Stimulated activated CD8-positive, alpha-beta memory T cell treated with anti-CD3 and anti-CD28 coated beads, Interleukin-15, amount 100 ng/mL, for 4 hours (primary cell): Measurements from ENCODE around the gene SH3BP1.

ENCODE experiments used
- DNase-seq, 2 donors: peaks; one replicate each; pipeline ENCODE4 v3.0.0-alpha.2; 2020; ENCODE audit warnings: low read depth in 2 of 2

SH3BP1 gene

DNA sequence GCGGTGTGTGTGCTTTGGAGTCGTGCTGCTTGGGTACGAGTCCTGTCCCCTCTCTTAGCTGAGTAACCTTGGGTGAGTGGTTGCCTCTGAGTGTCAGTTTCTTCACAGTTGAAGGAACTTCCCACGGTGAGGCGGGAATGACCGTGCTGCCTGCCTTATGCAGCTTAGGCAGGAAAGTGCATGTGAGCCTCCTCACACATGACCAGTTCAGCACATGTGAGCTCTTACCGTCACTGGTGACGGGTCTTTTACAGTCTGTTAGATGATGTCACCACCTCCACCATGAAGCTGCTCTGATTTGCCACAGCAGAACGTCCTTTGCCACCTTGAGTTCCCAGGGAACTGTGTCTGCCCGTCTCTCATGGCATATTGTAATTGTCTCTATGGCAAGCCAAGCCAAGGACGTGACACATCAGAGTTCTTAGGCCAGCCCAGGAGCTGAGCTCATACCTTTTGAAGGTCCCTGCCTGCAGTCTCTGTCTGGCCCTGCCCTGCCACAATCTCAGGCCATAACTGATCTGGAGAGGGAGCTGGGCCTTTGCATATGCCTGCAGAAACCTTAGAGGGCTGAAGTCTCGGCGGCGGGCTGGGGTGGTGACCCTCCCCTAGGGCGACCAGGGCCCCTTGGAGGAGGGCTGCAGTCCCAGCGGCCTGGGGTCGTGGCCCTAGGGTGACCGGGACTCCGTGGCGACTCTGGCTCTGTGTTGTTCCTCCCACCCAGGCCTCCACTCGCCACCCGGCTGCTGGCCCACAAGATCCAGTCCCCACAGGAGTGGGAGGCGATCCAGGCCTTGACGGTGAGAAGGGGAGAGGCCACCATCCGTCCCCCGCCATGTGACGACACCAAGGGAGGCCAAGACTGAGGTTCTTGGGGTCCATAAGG, 23.0 kb upstream of the SH3BP1 start:
- DNase-seq, result no peak

DNA sequence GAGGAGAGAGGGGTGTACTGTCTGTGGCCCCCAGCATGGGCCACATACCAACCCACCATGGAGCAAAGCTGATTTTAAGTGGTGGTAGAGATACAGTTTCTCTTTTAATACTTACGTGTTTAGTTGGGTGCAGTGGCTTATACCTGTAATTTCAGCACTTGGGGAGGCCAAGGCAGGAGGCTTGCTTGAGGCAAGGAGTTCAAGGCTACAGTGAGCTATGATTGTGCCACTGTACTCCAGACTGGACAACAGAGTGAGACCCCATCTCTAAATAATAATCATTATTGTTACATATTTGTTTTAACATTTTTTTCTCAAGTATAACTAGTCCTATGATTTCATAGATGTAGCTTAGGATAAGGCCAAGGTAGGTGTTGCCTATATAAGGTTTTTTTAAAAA, 22.0 kb upstream of the SH3BP1 start:
- DNase-seq, result no peak

DNA sequence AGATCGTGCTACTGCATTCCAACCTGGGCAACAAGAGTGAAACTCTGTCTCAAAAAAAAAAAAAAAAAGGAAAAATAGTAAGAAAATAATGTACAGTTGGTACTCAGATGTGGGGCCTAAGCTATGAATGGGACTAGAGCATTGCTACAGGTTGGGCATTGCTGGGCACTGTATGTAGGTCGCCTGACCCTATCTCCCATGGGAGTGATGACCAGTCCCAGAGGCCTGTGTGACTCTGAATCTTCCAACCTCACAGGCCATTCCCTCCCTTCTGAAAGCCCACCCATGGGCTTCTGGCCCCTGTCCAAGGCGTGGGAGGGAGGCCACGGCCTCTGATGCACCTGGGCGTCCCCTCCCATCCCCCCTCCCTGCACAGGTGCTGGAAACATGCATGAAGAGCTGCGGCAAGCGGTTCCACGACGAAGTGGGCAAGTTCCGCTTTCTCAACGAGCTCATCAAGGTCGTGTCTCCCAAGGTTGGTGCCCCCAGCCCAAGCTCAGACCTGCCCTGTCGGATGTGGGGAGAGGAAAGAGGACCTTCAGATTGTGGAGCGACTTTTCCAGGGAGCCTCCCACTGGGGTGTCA, 21.3 kb upstream of the SH3BP1 start:
- no peak for DNase-seq

DNA sequence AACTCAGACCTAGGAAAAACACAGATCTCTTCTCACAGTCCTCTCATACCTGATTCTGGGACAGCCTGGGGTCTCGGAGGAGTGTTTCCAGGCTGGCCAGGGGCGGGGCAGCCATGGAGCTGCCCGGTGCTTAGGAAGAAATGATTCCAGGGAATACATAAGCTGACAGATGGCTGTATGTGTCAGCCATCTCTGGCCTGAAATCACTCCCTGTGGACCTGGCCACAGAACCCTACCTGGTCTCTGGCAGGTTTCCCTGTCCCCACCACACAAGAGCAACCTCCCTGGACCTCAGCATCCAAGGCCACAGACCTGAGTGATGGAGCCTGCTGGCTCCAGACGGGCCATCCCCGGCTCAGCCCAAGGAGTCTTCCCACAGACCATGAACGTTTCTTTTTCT, 20.8 kb upstream of the SH3BP1 start:
- DNase-seq, result no peak

DNA sequence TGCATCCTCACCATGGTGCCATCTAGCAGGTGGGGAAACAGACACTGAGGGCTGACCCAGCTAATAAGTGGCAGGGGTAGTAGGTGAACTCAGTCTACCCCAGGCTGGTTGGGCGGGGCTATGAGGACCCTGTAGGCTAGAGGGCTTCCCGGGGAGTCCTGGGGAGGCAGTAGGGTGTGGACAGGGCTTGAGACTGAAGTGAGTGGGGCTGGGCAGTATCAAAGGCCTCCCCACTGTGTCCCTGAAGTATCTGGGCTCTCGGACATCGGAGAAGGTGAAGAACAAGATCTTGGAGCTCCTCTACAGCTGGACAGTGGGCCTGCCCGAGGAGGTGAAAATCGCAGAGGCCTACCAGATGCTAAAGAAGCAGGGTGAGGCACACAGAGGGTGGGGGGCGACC, 19.5 kb upstream of the SH3BP1 start:
- DNase-seq, result no peak

DNA sequence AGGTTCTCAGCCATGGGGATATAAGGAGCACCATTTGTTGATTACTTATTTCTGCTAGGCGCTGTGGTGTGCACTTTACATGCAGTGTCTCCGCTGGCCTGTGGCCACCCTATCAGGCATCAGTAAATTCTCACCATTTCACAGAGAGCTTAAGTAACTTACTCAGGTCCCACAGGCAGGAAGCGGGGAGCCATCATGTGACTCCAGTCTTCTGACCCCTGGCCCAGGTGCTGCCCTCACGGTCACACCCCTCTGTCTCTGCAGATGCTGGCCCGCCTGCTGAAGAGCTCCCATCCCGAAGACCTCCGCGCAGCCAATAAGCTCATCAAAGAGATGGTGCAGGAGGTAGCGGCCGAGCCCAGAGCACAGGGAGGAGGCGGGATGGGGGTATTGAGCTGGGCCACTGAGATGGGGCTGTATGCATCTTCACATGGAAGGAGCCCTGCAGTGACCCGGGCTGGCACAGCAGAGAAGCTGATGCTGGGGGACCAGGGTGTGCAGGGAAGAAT, 18.1 kb upstream of the SH3BP1 start:
- DNase-seq, result no peak

DNA sequence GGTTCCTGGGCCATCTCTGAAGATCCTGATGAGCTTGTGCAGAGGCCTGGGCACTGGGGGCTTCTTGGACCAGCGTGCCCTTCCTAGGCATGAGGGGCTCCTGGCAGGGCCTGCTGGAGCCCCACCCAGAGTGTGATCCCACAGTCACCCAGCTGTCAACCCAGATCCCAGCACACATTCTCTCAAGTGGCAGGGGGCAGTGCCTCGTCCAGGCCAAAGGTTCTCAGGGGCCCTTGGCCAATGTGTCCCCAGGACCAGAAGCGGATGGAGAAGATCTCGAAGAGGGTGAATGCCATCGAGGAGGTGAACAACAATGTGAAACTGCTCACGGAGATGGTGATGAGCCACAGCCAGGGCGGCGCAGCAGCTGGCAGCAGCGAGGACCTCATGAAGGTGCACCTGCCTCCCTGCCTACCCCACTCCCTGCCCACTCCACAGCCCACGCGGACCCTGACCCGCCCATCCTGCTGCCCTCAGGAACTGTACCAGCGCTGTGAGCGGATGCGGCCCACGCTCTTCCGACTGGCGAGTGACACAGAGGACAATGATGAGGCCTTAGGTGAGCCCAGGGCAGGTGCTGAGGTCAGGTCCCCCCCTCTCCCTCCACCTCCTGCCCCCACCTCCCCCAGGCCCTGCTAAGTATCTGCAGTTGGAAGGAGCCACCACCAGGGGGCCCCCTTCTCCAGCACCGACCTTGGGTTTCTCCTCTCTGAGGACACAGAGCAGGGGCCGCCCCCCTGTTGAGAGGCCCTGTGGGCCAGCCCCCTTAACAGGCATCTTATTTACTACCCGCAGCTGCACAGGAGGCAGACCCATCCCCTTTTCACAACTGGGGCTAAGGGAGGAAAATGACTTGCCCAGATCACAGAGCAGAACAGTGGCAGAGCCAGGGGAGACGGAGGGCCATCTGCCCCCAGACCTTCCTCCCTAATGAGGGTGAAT, 16.1 kb upstream of the SH3BP1 start:
- DNase-seq, result no peak

DNA sequence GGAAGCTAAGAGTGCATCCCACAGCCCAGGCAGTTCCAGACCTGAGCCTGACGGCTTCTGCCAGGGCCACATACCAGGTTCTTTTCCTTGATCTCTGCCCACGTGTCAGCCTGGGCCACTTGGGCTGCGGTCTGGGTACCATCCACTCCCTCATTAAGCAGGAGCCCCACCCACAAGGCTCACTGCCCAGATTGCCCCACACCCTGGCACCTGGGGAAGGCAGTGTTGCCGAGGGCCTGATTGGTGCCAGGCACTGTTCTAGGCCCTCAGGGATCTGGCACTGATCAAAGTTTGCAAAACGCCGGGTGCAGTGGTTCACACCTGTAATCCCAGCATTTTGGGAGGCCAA, 15.5 kb upstream of the SH3BP1 start:
- no peak for DNase-seq

DNA sequence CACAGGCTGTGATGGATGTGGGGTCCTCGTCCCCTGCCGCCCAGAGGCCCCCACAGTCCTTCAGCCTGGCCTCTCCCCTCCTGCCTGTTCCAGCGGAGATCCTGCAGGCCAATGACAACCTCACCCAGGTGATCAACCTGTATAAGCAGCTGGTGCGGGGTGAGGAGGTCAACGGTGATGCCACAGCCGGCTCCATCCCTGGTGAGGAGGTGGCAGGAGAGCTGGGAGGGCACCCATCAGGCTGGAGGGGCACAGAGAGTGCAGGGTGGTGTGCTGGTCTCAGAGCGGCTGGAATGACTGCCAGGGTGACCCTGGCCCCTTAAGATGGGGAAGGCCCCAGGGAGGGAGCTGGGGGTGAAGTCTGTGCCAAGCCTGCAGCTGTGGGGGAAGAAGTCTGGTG, 14.6 kb upstream of the SH3BP1 start:
- DNase-seq, result no peak

DNA sequence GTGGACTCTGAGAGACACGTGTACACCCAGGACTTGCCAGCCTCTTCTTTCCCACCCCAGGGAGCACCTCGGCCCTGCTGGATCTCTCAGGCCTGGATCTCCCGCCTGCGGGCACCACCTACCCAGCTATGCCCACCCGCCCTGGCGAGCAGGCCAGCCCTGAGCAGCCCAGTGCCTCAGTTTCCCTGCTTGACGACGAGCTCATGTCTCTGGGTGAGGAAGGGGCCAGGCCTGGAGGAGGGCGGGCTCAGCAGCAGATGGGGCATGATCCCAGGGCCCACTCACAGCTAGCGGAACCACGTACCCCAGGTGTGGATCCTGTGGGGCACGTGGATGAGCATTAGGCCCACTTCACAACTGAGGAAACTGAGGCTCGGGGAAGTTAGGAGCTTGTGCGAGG, 13.7 kb upstream of the SH3BP1 start:
- DNase-seq, result no peak

DNA sequence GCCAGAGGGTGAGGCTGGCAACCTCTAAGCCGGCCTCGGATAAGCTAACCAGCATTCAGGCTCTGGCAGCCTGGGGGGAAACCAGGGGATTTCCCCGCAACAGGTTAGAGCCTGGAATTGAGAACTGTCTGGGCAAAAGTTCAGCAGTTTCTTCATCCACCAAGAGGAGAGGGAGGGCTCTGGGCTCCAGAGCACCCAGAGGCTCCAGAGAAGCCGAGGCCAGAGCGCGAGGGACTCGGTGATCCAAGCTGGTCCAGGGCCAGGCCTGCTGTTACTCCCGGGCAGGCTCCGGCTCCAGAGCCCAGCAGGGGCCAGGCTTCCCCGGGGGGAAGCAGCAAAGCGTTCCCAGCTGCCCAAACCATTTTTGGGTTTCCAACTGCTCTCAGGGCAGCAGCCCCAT, 13.3 kb upstream of the SH3BP1 start:
- DNase-seq, result no peak

DNA sequence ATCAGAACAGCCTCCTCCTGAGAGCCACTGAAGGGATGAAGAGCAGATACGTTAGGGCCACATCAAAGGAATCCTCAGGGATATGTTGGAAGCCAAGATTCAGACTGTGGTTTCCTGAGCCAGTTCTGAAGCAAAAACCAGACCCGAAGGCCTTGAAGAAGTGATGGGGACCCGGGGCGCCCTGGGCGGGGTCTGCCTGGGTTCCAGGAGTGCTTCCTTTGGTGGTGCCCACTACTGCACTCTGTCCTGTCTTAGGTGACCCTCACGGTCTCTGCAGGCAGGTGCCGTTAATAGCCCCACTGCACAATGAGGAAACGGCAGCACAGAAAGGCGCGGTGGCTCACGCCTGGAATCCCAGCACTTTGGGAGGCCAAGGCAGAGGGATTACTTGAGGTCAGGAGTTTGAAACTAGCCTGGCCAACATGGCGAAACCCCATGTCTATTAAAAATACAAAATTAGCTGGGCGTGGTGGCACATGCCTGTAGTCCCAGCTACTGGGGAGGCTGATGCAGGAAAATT, 12.9 kb upstream of the SH3BP1 start:
- no peak for DNase-seq

DNA sequence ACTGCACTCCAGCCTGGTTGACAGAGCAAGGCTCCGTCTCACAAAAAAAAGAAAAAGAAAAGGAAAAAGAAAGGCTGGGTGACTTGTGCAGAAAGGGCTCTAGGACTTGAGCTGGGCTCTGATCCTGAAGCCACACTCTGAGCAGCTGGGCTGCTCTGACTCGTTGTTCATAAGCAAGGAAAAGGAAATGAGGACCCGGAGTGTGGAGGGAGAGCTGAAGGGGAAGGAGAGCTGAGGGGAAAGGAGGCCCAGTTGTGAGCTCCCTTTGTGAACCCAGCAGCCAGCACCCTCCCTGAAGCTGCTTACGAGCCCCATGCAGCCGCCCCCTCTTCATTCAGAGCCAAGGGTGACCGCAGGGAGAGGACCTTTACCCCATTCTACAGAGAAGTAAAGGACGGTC, 12.3 kb upstream of the SH3BP1 start:
- no peak for DNase-seq

DNA sequence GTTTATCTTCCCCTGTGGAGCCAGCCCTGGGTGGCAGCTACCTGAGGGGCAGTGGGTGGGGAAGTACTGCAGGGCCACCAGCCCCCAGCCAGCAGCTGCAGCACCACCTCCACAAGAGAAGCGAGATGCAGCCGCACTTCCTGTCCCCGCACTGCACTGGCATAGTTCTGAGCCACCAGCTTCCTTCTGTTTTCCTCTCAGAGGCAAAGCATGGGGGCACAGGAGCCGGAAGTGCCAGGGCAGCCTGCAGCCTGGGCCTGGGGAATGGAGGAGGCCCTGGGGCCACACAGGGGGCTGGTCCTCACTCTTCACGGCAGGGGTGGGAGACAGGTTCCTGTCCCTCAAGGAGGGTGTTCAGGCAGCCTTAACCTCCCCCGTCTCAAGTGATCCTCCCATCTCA, 11.9 kb upstream of the SH3BP1 start:
- DNase-seq, result no peak

DNA sequence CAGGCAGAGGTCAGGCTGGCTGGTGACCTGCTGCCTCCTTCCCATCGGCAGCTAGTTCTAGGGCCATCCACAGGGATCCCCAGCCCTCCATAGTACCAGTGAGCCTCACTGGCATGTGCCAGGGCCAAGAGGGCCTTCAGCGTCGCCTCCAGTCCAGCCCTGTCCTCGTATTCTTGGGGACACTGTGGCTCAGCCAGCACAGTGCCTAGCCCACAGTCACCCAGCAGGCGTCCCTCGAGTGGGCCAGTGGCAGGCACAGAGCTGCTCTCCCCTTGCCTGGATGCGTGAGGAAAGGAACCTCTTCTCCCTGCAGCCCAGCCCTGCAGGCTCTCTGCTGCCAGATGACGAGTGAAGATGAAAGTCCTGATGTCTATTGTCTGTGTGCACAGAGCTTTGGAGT, 10.6 kb upstream of the SH3BP1 start:
- no peak for DNase-seq

DNA sequence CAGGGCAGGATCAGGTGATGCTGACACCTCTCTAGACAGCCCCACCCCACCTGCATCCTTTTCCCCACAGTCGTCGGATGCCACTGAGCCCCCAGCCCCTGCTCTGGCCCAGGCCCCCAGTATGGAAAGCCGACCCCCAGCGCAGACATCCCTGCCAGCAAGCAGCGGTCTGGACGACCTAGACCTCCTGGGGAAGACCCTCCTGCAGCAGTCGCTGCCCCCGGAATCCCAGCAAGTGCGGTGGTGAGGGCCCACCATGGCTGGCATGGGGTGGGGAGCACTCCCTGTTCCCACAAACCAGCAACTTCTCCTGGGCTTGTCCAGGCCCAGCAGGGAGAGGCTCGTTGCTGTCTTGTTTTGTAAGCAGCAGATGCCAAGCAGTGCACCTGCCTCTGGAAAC, 9.5 kb upstream of the SH3BP1 start:
- DNase-seq, result no peak

DNA sequence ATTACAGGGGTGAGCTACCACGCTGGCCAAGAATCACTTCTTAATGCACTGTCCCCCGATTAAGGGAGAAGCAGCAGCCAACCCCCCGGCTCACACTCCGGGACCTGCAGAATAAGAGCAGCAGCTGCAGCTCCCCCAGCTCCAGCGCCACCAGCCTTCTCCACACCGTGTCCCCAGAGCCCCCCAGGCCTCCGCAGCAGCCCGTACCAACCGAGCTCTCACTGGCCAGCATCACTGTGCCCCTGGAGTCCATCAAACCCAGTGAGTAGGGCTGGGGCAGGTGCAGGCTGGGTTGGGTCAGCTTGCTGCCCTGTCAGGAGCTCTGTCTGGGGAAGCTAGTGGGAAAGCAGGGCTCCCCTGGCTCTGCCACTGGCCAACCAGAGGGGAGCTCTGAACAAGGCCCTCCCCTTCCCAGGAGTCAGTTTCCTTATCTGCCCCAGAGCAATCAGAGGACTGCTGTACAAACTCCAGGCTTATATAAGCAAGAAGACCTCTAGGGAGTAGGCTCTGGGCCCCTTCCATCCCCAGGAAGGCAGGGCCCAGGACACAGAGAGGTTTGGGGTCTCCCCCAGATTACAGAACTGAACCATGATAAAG, 8.5 kb upstream of the SH3BP1 start:
- DNase-seq, result no peak

DNA sequence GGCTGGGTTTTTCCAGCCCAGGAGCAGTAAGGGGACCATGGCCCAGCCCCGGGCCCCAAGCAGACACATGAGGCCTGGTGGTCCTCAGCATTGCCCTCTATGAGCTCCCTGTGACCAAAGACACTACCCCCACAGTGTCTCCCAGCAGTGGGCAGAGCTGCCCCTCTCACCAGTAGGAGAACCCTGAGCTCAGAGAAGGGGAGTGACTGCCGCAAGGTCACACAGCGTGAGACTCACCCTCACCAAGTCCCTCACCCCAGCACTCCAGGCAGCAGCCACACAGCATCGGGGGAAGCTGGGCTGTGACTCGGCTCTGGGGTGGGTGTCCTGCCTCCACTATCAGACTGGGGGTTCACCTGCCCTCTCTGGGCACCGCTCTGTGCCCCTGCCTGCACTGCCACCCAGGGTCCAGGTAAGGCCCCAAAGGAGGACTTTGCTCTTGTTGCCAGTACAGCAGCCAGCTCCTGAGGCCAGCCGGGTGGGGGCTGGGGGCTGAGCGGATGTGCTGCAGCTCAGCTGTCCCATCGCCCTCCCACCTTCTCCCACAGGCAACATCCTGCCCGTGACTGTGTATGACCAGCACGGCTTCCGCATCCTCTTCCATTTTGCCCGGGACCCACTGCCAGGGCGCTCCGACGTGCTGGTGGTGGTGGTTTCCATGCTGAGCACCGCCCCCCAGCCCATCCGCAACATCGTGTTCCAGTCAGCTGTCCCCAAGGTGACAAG, 7.9 kb upstream of the SH3BP1 start:
- no peak for DNase-seq

DNA sequence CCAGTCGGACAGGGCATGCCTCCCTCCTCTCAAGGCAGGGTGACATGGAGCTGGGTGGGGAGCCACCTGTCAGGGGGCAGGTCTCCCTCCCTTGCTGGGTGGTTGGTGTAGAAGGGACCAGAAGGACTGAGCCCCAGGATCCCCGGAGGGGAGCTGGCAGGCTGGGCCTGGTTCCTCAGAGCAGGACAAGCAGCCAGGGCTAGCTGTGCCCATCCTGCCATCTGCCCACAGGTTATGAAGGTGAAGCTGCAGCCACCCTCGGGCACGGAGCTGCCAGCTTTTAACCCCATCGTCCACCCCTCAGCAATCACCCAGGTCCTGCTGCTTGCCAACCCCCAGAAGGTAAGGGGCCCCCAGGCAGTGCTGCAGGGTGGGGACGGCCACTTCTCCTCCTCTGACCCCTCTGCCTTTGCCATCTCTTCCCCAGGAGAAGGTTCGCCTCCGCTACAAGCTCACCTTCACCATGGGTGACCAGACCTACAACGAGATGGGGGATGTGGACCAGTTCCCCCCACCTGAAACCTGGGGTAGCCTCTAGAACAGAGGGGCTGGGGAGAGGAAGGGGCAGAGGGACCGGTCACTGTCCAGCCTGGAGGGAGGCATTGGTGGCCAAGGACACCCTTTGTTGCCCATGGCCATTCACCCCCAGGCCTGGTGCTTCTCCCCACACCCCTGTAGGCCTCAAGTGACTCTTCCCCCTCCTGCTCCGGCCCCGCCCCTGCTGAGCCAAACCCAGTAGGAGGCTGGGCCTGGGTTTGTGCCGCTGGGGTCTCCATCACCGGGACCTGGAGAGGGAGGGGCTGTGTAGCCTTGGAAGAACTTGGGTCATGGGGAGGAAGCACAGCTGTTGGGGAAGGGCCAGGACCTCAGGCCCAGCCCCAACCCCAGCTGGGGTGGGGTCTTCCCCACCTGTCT, 7.0 kb upstream of the SH3BP1 start:
- no peak for DNase-seq

DNA sequence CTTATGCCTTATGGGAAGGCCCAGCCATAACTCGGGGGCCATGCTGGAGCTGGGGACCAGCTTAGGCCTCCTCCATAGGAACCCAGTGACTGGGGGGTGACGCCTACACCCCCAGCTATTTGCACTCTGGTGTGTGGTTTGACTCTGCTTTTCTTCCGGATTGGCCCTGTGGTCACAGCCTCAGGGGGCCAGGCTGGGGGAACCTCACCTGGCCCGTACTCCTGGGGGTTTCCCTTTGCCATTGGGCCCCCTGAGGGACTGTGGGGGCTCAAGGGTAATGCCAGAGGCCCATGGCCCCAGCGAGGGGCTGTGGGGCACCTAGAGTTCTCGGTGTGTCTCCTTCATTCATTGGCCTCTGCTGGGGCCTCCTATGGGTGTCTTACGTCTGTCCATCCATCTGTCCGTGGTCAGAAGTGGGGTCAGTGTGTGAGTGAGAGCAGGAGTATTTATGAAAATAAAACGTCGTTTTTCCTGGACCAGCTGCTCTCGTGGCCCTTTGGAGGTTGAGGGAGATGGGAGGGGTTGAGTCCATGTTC, 6.3 kb upstream of the SH3BP1 start:
- no peak for DNase-seq
